Measurements from ENCODE around the gene ACSS1. TPM values are rescaled to one million over a fixed set of nuclear protein-coding genes. Genes with fewer than 3 reads are reported as not detected.

ACSS1 gene
- total RNA-seq, 1 experiment from 2014 or later = 1.5 TPM

DNA sequence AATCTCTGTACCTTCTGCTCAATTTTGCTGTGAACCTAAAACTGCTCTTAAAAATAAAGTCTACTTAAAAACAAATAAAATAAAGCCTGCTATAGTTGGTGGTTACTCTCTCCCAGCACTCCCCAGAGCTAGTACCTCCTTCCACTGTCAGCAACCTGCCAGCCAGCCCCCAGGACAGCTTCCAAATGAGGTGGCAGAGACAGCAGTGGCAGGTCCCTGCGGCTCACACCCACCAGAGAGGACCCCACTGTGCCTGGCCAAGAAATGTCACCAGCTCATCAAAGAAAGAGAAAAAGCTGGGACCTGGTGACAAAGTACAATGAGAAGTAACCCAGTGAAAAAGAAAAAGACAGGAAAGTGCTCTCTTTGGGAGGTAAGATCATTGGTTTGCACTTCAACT is 80.6 kb downstream of the ACSS1 start (continued):
- TF ChIP-seq AFF4 (CRISPR knock-in tag; IDR thresholded peaks at IDR 0.05; ENCODE audit: borderline replicate concordance) = no peak
- TF ChIP-seq MXD4 (CRISPR knock-in tag; IDR thresholded peaks at IDR 0.05; ENCODE audit: borderline replicate concordance) = no peak
- TF ChIP-seq, protein P1, sequence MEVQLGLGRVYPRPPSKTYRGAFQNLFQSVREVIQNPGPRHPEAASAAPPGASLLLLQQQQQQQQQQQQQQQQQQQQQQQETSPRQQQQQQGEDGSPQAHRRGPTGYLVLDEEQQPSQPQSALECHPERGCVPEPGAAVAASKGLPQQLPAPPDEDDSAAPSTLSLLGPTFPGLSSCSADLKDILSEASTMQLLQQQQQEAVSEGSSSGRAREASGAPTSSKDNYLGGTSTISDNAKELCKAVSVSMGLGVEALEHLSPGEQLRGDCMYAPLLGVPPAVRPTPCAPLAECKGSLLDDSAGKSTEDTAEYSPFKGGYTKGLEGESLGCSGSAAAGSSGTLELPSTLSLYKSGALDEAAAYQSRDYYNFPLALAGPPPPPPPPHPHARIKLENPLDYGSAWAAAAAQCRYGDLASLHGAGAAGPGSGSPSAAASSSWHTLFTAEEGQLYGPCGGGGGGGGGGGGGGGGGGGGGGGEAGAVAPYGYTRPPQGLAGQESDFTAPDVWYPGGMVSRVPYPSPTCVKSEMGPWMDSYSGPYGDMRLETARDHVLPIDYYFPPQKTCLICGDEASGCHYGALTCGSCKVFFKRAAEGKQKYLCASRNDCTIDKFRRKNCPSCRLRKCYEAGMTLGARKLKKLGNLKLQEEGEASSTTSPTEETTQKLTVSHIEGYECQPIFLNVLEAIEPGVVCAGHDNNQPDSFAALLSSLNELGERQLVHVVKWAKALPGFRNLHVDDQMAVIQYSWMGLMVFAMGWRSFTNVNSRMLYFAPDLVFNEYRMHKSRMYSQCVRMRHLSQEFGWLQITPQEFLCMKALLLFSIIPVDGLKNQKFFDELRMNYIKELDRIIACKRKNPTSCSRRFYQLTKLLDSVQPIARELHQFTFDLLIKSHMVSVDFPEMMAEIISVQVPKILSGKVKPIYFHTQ (CRISPR knock-in tag; IDR thresholded peaks at IDR 0.05) = no peak
- TF ChIP-seq, protein P2, sequence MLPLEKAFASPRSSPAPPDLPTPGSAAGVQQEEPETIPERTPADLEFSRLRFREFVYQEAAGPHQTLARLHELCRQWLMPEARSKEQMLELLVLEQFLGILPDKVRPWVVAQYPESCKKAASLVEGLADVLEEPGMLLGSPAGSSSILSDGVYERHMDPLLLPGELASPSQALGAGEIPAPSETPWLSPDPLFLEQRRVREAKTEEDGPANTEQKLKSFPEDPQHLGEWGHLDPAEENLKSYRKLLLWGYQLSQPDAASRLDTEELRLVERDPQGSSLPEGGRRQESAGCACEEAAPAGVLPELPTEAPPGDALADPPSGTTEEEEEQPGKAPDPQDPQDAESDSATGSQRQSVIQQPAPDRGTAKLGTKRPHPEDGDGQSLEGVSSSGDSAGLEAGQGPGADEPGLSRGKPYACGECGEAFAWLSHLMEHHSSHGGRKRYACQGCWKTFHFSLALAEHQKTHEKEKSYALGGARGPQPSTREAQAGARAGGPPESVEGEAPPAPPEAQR (CRISPR knock-in tag; IDR thresholded peaks at IDR 0.05) = no peak
- TF ChIP-seq TCF7 (CRISPR knock-in tag; IDR thresholded peaks at IDR 0.05; ENCODE audit: low read depth) = no peak
- no peak for TF ChIP-seq ZNF425 (CRISPR knock-in tag; conservative IDR thresholded peaks at IDR 0.05)

DNA sequence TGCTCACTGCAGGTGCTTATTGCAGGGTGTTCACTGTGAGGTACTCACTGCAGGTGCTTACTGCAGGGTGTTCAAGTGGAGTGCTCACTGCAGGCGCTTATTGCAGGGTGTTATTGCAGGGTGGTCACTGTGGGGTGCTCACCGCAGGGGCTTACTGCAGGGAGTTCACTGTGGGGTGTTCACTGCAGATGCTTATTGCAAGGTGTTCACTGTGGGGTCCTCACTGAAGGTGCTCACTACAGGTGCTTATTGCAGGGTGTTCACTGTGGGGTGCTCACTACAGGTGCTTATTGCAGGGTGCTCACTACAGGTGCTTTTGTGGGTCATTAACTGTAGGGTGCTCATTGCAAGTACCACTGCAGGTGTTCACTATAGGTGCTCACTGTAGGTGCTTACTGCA is 85.6 kb downstream of the ACSS1 start:
- no peak overlapping the region for H3K4me3 Mint-ChIP-seq
- H3K27ac Mint-ChIP-seq = no peak overlapping the region
- ChIA-PET POLR2A (no interaction called here), CTCF (no interaction called here)
- peaks cover 60% of the 10 kb centered on the region for H3K36me3 Mint-ChIP-seq
- no peaks in the 10 kb centered on the region for H3K27me3 Mint-ChIP-seq (ENCODE audit: low read depth)
- TF ChIP-seq CREB1 (CRISPR knock-in tag; IDR thresholded peaks at IDR 0.05) (no peak), CBFB (CRISPR knock-in tag; IDR thresholded peaks at IDR 0.05; ENCODE audit: low read depth) (no peak), SMAD4 (CRISPR knock-in tag; IDR thresholded peaks at IDR 0.05) (no peak), ZNF425 (CRISPR knock-in tag; conservative IDR thresholded peaks at IDR 0.05) (no peak), MYBL2 (CRISPR knock-in tag; IDR thresholded peaks at IDR 0.05) (no peak), ERG (CRISPR knock-in tag; IDR thresholded peaks at IDR 0.05) (no peak), STAT6 (CRISPR knock-in tag; conservative IDR thresholded peaks at IDR 0.05; ENCODE audit: low read depth) (no peak), OVOL2 (CRISPR knock-in tag; IDR thresholded peaks at IDR 0.05; ENCODE audit: borderline replicate concordance) (no peak)
- TF ChIP-seq, protein P3, sequence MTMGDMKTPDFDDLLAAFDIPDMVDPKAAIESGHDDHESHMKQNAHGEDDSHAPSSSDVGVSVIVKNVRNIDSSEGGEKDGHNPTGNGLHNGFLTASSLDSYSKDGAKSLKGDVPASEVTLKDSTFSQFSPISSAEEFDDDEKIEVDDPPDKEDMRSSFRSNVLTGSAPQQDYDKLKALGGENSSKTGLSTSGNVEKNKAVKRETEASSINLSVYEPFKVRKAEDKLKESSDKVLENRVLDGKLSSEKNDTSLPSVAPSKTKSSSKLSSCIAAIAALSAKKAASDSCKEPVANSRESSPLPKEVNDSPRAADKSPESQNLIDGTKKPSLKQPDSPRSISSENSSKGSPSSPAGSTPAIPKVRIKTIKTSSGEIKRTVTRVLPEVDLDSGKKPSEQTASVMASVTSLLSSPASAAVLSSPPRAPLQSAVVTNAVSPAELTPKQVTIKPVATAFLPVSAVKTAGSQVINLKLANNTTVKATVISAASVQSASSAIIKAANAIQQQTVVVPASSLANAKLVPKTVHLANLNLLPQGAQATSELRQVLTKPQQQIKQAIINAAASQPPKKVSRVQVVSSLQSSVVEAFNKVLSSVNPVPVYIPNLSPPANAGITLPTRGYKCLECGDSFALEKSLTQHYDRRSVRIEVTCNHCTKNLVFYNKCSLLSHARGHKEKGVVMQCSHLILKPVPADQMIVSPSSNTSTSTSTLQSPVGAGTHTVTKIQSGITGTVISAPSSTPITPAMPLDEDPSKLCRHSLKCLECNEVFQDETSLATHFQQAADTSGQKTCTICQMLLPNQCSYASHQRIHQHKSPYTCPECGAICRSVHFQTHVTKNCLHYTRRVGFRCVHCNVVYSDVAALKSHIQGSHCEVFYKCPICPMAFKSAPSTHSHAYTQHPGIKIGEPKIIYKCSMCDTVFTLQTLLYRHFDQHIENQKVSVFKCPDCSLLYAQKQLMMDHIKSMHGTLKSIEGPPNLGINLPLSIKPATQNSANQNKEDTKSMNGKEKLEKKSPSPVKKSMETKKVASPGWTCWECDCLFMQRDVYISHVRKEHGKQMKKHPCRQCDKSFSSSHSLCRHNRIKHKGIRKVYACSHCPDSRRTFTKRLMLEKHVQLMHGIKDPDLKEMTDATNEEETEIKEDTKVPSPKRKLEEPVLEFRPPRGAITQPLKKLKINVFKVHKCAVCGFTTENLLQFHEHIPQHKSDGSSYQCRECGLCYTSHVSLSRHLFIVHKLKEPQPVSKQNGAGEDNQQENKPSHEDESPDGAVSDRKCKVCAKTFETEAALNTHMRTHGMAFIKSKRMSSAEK (CRISPR knock-in tag; IDR thresholded peaks at IDR 0.05; ENCODE audit: borderline replicate concordance) = no peak
- ATAC-seq (no peak), DNase-seq (ENCODE audit: low spot score) (no peak)
- H3K4me1 Mint-ChIP-seq = no peaks in the 10 kb centered on the region
- peaks cover 21% of the 10 kb centered on the region for H3K9me3 Mint-ChIP-seq

Measured in WTC11 (cell line).